ENCODE data around the gene CFAP77.

Gene CFAP77

GRCh38 chr9:132425675-132426062 is 15.7 kb downstream of the CFAP77 start:
- TF ChIP-seq SP7 (tag by site-specific recombination; IDR thresholded peaks at IDR 0.05) (peak; percentile 32; the same call in 1 of the 2 replicates), ZNF23 (tag by site-specific recombination; IDR thresholded peaks at IDR 0.05; ENCODE audit: borderline replicate concordance) (no peak)
- Histone ChIP-seq H3K36me3 (ENCODE audit: control insufficient read depth in 2 of 2, insufficient read depth in 1 of 2, low read length in 2 of 2) (no peaks in the 10 kb centered on the region), H3K27ac (ENCODE audit: extremely low read depth, low read depth, low read length) (no peak overlapping the region), H3K9me3 (ENCODE audit: control insufficient read depth, insufficient read depth, low read depth, low read length) (no peaks in the 10 kb centered on the region), H3K4me3 (ENCODE audit: low read depth, low read length) (no peak overlapping the region), H3K4me1 (ENCODE audit: control insufficient read depth, insufficient read depth, low read length) (no peaks in the 10 kb centered on the region)
- ChIA-PET CTCF (interaction anchor here (0.6 to 1.4 kb wide), 3 partner anchors 13 to 149 kb away, joined by 3 to 6 read pairs (median 3); no protein-coding TSS in a partner anchor), POLR2A (interaction anchor here (0.6 kb wide), 1 partner anchor 256 kb away, joined by 6 read pairs; no protein-coding TSS in a partner anchor)

GRCh38 chr9:132426639-132427414 is 16.8 kb downstream of the CFAP77 start:
- H3K4me3 ChIP-seq (ENCODE audit: low read depth, low read length): no peak overlapping the region
- H3K36me3 ChIP-seq (ENCODE audit: control insufficient read depth in 2 of 2, insufficient read depth in 1 of 2, low read length in 2 of 2): no peaks in the 10 kb centered on the region
- POLR2A ChIA-PET: interaction anchor here (0.6 kb wide), 1 partner anchor 332 kb away, joined by 8 read pairs; no protein-coding TSS in a partner anchor
- H3K27ac ChIP-seq (ENCODE audit: extremely low read depth, low read depth, low read length): no peak overlapping the region
- TF ChIP-seq WT1 (tag by site-specific recombination; IDR thresholded peaks at IDR 0.05) (no peak), ZNF391 (tag by site-specific recombination; IDR thresholded peaks at IDR 0.05; ENCODE audit: borderline replicate concordance, low read depth) (no peak), ZFP3 (tag by site-specific recombination; IDR thresholded peaks at IDR 0.05; ENCODE audit: low read depth) (no peak), ZNF747 (tag by site-specific recombination; IDR thresholded peaks at IDR 0.05) (no peak), ZNF280D (tag by site-specific recombination; IDR thresholded peaks at IDR 0.05) (no peak), ZNF184 (tag by site-specific recombination; IDR thresholded peaks at IDR 0.05) (no peak), ZNF558 (tag by site-specific recombination; IDR thresholded peaks at IDR 0.05) (no peak), ZNF211 (tag by site-specific recombination; IDR thresholded peaks at IDR 0.05; ENCODE audit: low read depth) (no peak), ZNF629 (tag by site-specific recombination; IDR thresholded peaks at IDR 0.05) (no peak), PRDM6 (tag by site-specific recombination; IDR thresholded peaks at IDR 0.05) (no peak), ZNF433 (tag by site-specific recombination; IDR thresholded peaks at IDR 0.05; ENCODE audit: low read depth) (no peak), ZNF660 (tag by site-specific recombination; IDR thresholded peaks at IDR 0.05) (no peak), ZIC2 (tag by site-specific recombination; IDR thresholded peaks at IDR 0.05) (no peak), ZNF548 (tag by site-specific recombination; IDR thresholded peaks at IDR 0.05) (no peak)
- CTCF ChIA-PET: interaction anchor here (0.6 kb wide), 2 partner anchors 14 to 255 kb away, joined by 3 to 4 read pairs; no protein-coding TSS in a partner anchor
- H3K4me1 ChIP-seq (ENCODE audit: control insufficient read depth, insufficient read depth, low read length): no peaks in the 10 kb centered on the region
- no peaks in the 10 kb centered on the region for H3K9me3 ChIP-seq (ENCODE audit: control insufficient read depth, insufficient read depth, low read depth, low read length)

- H3K27ac ChIP-seq (ENCODE audit: extremely low read depth, low read depth, low read length): no peak overlapping the region
- H3K4me1 ChIP-seq (ENCODE audit: control insufficient read depth, insufficient read depth, low read length): no peaks in the 10 kb centered on the region
- TF ChIP-seq ELK4 (IDR thresholded peaks at IDR 0.05; ENCODE audit: borderline replicate concordance, low read depth, low read length): no peak
- no peak for TF ChIP-seq ZNF324 (tag by site-specific recombination; IDR thresholded peaks at IDR 0.05)
- no peak overlapping the region for H3K4me3 ChIP-seq (ENCODE audit: low read depth, low read length)
- no peaks in the 10 kb centered on the region for H3K36me3 ChIP-seq (ENCODE audit: control insufficient read depth in 2 of 2, insufficient read depth in 1 of 2, low read length in 2 of 2)
- CTCF ChIA-PET: interaction anchor here (0.6 kb wide), 1 partner anchor 144 kb away, joined by 3 read pairs; no protein-coding TSS in a partner anchor
- H3K9me3 ChIP-seq (ENCODE audit: control insufficient read depth, insufficient read depth, low read depth, low read length): no peaks in the 10 kb centered on the region
- POLR2A ChIA-PET: interaction anchor here (0.6 kb wide), 1 partner anchor 25 kb away, joined by 4 read pairs; no protein-coding TSS in a partner anchor
These were observed 21.0 kb downstream of the CFAP77 start for GRCh38 chr9:132430998-132431397.
